ENCODE results near the gene HECA. TPM values are rescaled to one million over a fixed set of nuclear protein-coding genes. Genes with fewer than 3 reads are reported as not detected.

The HECA gene
- total and polyA plus RNA-seq, 2 experiments from 2014 or later: 2.4 to 8.1 TPM

DNA sequence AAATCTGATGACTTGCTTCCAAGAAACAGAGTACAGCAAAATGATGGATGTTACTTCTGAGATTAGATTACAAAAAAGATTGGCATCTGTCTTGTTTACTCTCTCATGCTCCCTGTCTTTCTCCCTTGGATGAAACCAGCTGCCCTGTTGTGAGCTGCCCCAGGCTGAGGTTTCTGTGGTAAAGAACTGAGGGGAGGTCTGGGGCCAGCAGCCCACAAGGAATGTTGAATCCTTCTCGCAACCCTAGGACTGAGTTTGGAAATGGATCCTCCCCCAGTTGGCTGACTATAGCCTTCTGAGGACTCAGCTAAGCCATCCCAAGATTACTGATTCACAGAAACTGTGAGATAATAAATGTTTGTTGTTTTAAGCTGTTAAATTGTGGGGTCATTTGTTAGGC is 5.6 kb upstream of the HECA start:
- Mint-ChIP-seq H3K4me1 (peaks cover 5% of the 10 kb centered on the region; the same call in 2 of the 3 replicates), H3K4me3 (no peak overlapping the region), H3K36me3 (ENCODE audit: low read depth) (no peaks in the 10 kb centered on the region), H3K9me3 (no peaks in the 10 kb centered on the region), H3K27ac (no peak overlapping the region), H3K27me3 (ENCODE audit: insufficient read depth, low read depth, poor library complexity) (peaks cover 3% of the 10 kb centered on the region)
- Histone ChIP-seq H3K27me3 (ENCODE audit: insufficient read depth) (no peaks in the 10 kb centered on the region), H3K4me2 (no peak overlapping the region), H3K4me1 (ENCODE audit: insufficient read depth) (no peaks in the 10 kb centered on the region), H4K20me1 (replicated peaks; ENCODE audit: insufficient read depth) (no peaks in the 10 kb centered on the region), H3F3A (replicated peaks; ENCODE audit: low read depth) (no peaks in the 10 kb centered on the region; the same call in 1 of the 2 replicates), H2AFZ (no peak overlapping the region; the same call in 1 of the 2 replicates), H3K36me3 (ENCODE audit: insufficient read depth) (no peaks in the 10 kb centered on the region), H3K4me3 (no peak overlapping the region), H3K9me2 (ENCODE audit: insufficient read depth) (no peaks in the 10 kb centered on the region; the same call in 1 of the 2 replicates), H3K79me2 (replicated peaks; ENCODE audit: insufficient read depth) (no peaks in the 10 kb centered on the region), H3K27ac (ENCODE audit: low read depth) (no peak overlapping the region)
- no peak for TF ChIP-seq EZH2 (IDR thresholded peaks at IDR 0.05; ENCODE audit: low read depth, unreplicated experiment)
- TF ChIP-seq, protein P1, sequence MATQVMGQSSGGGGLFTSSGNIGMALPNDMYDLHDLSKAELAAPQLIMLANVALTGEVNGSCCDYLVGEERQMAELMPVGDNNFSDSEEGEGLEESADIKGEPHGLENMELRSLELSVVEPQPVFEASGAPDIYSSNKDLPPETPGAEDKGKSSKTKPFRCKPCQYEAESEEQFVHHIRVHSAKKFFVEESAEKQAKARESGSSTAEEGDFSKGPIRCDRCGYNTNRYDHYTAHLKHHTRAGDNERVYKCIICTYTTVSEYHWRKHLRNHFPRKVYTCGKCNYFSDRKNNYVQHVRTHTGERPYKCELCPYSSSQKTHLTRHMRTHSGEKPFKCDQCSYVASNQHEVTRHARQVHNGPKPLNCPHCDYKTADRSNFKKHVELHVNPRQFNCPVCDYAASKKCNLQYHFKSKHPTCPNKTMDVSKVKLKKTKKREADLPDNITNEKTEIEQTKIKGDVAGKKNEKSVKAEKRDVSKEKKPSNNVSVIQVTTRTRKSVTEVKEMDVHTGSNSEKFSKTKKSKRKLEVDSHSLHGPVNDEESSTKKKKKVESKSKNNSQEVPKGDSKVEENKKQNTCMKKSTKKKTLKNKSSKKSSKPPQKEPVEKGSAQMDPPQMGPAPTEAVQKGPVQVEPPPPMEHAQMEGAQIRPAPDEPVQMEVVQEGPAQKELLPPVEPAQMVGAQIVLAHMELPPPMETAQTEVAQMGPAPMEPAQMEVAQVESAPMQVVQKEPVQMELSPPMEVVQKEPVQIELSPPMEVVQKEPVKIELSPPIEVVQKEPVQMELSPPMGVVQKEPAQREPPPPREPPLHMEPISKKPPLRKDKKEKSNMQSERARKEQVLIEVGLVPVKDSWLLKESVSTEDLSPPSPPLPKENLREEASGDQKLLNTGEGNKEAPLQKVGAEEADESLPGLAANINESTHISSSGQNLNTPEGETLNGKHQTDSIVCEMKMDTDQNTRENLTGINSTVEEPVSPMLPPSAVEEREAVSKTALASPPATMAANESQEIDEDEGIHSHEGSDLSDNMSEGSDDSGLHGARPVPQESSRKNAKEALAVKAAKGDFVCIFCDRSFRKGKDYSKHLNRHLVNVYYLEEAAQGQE (IDR thresholded peaks at IDR 0.05; ENCODE audit: unreplicated experiment): no peak
- TF ChIP-seq, protein P2, sequence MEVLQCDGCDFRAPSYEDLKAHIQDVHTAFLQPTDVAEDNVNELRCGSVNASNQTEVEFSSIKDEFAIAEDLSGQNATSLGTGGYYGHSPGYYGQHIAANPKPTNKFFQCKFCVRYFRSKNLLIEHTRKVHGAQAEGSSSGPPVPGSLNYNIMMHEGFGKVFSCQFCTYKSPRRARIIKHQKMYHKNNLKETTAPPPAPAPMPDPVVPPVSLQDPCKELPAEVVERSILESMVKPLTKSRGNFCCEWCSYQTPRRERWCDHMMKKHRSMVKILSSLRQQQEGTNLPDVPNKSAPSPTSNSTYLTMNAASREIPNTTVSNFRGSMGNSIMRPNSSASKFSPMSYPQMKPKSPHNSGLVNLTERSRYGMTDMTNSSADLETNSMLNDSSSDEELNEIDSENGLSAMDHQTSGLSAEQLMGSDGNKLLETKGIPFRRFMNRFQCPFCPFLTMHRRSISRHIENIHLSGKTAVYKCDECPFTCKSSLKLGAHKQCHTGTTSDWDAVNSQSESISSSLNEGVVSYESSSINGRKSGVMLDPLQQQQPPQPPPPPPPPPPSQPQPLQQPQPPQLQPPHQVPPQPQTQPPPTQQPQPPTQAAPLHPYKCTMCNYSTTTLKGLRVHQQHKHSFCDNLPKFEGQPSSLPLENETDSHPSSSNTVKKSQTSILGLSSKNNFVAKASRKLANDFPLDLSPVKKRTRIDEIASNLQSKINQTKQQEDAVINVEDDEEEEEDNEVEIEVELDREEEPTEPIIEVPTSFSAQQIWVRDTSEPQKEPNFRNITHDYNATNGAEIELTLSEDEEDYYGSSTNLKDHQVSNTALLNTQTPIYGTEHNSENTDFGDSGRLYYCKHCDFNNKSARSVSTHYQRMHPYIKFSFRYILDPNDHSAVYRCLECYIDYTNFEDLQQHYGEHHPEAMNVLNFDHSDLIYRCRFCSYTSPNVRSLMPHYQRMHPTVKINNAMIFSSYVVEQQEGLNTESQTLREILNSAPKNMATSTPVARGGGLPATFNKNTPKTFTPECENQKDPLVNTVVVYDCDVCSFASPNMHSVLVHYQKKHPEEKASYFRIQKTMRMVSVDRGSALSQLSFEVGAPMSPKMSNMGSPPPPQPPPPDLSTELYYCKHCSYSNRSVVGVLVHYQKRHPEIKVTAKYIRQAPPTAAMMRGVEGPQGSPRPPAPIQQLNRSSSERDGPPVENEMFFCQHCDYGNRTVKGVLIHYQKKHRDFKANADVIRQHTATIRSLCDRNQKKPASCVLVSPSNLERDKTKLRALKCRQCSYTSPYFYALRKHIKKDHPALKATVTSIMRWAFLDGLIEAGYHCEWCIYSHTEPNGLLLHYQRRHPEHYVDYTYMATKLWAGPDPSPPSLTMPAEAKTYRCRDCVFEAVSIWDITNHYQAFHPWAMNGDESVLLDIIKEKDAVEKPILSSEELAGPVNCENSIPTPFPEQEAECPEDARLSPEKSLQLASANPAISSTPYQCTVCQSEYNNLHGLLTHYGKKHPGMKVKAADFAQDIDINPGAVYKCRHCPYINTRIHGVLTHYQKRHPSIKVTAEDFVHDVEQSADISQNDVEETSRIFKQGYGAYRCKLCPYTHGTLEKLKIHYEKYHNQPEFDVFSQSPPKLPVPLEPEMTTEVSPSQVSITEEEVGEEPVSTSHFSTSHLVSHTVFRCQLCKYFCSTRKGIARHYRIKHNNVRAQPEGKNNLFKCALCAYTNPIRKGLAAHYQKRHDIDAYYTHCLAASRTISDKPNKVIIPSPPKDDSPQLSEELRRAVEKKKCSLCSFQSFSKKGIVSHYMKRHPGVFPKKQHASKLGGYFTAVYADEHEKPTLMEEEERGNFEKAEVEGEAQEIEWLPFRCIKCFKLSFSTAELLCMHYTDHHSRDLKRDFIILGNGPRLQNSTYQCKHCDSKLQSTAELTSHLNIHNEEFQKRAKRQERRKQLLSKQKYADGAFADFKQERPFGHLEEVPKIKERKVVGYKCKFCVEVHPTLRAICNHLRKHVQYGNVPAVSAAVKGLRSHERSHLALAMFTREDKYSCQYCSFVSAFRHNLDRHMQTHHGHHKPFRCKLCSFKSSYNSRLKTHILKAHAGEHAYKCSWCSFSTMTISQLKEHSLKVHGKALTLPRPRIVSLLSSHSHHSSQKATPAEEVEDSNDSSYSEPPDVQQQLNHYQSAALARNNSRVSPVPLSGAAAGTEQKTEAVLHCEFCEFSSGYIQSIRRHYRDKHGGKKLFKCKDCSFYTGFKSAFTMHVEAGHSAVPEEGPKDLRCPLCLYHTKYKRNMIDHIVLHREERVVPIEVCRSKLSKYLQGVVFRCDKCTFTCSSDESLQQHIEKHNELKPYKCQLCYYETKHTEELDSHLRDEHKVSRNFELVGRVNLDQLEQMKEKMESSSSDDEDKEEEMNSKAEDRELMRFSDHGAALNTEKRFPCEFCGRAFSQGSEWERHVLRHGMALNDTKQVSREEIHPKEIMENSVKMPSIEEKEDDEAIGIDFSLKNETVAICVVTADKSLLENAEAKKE (CRISPR knock-in tag; IDR thresholded peaks at IDR 0.05): no peak
- no peak for TF ChIP-seq STAT1 (IDR thresholded peaks at IDR 0.05; ENCODE audit: unreplicated experiment)
- TF ChIP-seq, protein P3, sequence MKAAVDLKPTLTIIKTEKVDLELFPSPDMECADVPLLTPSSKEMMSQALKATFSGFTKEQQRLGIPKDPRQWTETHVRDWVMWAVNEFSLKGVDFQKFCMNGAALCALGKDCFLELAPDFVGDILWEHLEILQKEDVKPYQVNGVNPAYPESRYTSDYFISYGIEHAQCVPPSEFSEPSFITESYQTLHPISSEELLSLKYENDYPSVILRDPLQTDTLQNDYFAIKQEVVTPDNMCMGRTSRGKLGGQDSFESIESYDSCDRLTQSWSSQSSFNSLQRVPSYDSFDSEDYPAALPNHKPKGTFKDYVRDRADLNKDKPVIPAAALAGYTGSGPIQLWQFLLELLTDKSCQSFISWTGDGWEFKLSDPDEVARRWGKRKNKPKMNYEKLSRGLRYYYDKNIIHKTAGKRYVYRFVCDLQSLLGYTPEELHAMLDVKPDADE (IDR thresholded peaks at IDR 0.05): no peak
- no peak for ATAC-seq
- DNase-seq (ENCODE audit: low spot score): no peak

Data from GM23338 (cell line).